GM12873 (cell line): ENCODE results near the gene GATAD2A.

ENCODE experiments used
- CTCF ChIP-seq: IDR thresholded peaks from 2 replicates; pipeline ENCODE4 v1.5.1; 2012; ENCODE audit warnings: low read depth, mild to moderate bottlenecking, moderate library complexity, low read length, control low read depth; ENCODE audit not compliant: insufficient read depth; ENCODE audit errors: missing control alignments

Gene GATAD2A

GRCh38 chr19:19530889-19531288 lies 125.4 kb downstream of the GATAD2A start:
- no peak for TF ChIP-seq CTCF

GRCh38 chr19:19531951-19532805 lies 126.7 kb downstream of the GATAD2A start:
- peak; percentile 97 for TF ChIP-seq CTCF

- no peak for TF ChIP-seq CTCF
These were observed 127.6 kb downstream of the GATAD2A start for GRCh38 chr19:19532806-19533701.

DNA sequence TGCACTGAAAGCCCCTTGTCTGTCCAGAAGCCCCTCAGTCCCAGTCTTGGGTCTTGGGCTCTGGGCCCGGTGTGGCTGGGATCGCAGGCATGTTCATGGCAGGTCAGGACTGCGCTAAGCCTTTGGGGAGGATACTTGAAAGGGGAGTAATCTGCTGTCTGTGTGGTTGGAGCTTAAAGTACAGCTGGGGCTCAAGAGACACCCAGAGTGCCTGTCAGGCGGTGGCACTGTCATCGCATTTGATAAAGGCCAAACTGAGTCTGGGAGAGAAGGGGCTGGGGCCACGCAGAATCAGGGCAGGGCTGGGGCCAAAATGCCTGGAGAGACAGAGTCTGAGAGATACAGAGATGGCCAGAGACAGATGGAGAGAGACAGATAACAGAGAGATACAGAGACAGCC lies 128.4 kb downstream of the GATAD2A start:
- no peak for TF ChIP-seq CTCF

- no peak for TF ChIP-seq CTCF
These were observed 129.2 kb downstream of the GATAD2A start for GRCh38 chr19:19534556-19535265.

GRCh38 chr19:19535311-19536191 lies 130.1 kb downstream of the GATAD2A start:
- no peak for TF ChIP-seq CTCF
